ENCODE data around the gene PLD1.

DNA sequence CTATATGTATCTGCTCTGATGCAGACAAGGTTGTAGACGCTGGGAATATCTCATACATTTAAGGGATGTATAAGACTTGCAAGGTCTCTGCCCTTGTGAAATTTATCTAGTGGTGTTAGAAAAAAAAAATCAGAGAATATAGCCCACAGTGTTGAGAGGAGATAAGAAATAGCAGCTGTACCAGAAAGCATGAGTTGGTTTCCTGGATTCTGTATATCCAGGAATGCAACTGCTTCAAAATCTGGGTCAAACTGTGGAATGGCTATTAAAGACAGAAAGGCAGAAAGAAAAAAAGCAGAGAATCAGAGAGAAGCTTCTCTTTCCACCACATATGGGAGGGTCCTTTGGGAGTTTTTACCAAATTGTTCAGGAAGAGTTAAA lies 31.3 kb upstream of the PLD1 start:
- TF ChIP-seq, protein P1, sequence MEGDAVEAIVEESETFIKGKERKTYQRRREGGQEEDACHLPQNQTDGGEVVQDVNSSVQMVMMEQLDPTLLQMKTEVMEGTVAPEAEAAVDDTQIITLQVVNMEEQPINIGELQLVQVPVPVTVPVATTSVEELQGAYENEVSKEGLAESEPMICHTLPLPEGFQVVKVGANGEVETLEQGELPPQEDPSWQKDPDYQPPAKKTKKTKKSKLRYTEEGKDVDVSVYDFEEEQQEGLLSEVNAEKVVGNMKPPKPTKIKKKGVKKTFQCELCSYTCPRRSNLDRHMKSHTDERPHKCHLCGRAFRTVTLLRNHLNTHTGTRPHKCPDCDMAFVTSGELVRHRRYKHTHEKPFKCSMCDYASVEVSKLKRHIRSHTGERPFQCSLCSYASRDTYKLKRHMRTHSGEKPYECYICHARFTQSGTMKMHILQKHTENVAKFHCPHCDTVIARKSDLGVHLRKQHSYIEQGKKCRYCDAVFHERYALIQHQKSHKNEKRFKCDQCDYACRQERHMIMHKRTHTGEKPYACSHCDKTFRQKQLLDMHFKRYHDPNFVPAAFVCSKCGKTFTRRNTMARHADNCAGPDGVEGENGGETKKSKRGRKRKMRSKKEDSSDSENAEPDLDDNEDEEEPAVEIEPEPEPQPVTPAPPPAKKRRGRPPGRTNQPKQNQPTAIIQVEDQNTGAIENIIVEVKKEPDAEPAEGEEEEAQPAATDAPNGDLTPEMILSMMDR (IDR thresholded peaks at IDR 0.05), result no peak
- TF ChIP-seq POLR2A (IDR thresholded peaks at IDR 0.05), result no peak

Data from heart left ventricle (tissue), 13 donors.